ENCODE measurements around the gene FGF7.
A peak's percentile ranks its signal among the peaks of the same experiment; 100 is the strongest.
"Not testable (repeated sequence)": the region's sequence is repeated elsewhere in the genome, so short reads cannot be mapped to it uniquely, and the experiment has no call there.

Gene FGF7

DNA sequence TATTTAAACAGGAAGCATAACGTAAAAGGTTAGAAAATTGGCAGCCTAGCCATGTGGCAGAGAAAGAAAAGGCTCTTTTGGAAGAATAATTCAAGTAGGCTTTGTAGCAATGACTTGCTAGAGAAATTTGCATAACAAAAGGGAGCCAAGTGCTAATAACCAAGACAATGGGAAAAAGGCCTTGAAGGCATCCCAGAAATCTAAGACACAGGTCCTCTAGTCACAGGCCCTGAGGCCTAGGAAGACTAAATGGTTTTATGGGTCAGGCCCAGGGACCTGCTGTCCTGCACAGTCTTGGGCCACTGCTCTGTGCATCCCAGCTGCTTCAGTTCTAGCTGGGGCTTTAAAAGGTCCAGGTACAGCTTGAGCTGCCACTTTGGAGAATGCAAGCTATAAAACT lies 78.5 kb downstream of the FGF7 start:
- no peak overlapping the region for H2AFZ ChIP-seq (ENCODE audit: insufficient read depth, low read length, poor library complexity)
- no peak overlapping the region for H3K18ac ChIP-seq (ENCODE audit: low read length)

DNA sequence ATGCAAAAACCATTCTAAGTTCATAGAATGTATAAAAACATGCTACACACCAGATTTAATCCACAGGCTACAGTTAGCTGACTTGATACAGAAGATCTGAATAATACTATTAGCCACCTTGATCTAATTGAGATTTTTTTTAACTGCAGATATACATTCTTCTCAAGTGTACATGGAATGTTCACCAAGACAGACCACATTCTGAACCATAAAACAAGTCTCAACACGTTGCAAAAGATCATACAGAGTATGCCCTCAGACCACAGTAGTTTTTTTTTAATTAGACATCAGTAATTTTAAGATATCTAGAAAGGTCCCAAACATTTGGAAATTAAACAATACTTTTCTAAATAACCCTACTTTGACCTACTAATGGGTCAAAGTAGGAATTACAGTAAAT lies 83.3 kb downstream of the FGF7 start:
- no peak overlapping the region for H4K8ac ChIP-seq (ENCODE audit: low read depth, low read length)
- H2BK120ac ChIP-seq (ENCODE audit: insufficient read depth, low read length, poor library complexity) = no peak overlapping the region
- no peak overlapping the region for H4K12ac ChIP-seq (ENCODE audit: low read depth, low read length)
- no peak overlapping the region for H3K9ac ChIP-seq (ENCODE audit: low read length)
- H3K14ac ChIP-seq (ENCODE audit: low read length) = no peak overlapping the region
- H3K4me1 ChIP-seq (ENCODE audit: control insufficient read depth in 1 of 2, insufficient read depth in 2 of 2, low read length in 2 of 2) = no peaks in the 10 kb centered on the region
- H2BK12ac ChIP-seq (ENCODE audit: low read length) = no peak overlapping the region
- no peak overlapping the region for H3K4me3 ChIP-seq (ENCODE audit: low read depth, low read length)
- H3K18ac ChIP-seq (ENCODE audit: low read length) = no peak overlapping the region
- DNase-seq = peak in 1 of 2 donors; percentile 35
- H3K27ac ChIP-seq (ENCODE audit: low read depth, low read length) = no peak overlapping the region
- no peaks in the 10 kb centered on the region for H3K36me3 ChIP-seq (ENCODE audit: control insufficient read depth in 1 of 2, insufficient read depth in 2 of 2, low read length in 2 of 2)
- H3K4me2 ChIP-seq (ENCODE audit: low read length) = no peak overlapping the region
- no peak overlapping the region for H3K4ac ChIP-seq (ENCODE audit: low read depth, low read length)
- no CpG with 5 or more reads among the region's 1 CpG for WGBS (ENCODE audit: extremely low coverage, insufficient coverage, insufficient read length)
- H2AK5ac ChIP-seq (ENCODE audit: low read length) = no peak overlapping the region
- no peak overlapping the region for H4K91ac ChIP-seq (ENCODE audit: low read depth, low read length)
- H3K79me1 ChIP-seq (ENCODE audit: low read length) = no peaks in the 10 kb centered on the region
- H3K9me3 ChIP-seq (ENCODE audit: insufficient read depth, low read depth, low read length) = peaks cover 6% of the 10 kb centered on the region
- no peaks in the 10 kb centered on the region for H3K27me3 ChIP-seq (ENCODE audit: insufficient read depth, low read length)
- no peak overlapping the region for H2AFZ ChIP-seq (ENCODE audit: insufficient read depth, low read length, poor library complexity)
- H3K79me2 ChIP-seq (ENCODE audit: control insufficient read depth, insufficient read depth, low read length, poor library complexity) = no peaks in the 10 kb centered on the region
- no peak overlapping the region for H3K23ac ChIP-seq (ENCODE audit: low read length)
- no peak overlapping the region for H2BK5ac ChIP-seq (ENCODE audit: low read depth, low read length, poor library complexity)

More for the DNA sequence above, 78.5 kb downstream of the FGF7 start:
- Histone ChIP-seq H3K27ac (ENCODE audit: low read depth, low read length) (no peak overlapping the region), H2BK5ac (ENCODE audit: low read depth, low read length, poor library complexity) (no peak overlapping the region), H4K12ac (ENCODE audit: low read depth, low read length) (no peak overlapping the region), H4K91ac (ENCODE audit: low read depth, low read length) (no peak overlapping the region), H3K9me3 (ENCODE audit: insufficient read depth, low read depth, low read length) (peaks cover 6% of the 10 kb centered on the region), H3K4me2 (ENCODE audit: low read length) (no peak overlapping the region), H3K27me3 (ENCODE audit: insufficient read depth, low read length) (no peaks in the 10 kb centered on the region), H3K23ac (ENCODE audit: low read length) (no peak overlapping the region), H3K79me2 (ENCODE audit: control insufficient read depth, insufficient read depth, low read length, poor library complexity) (no peaks in the 10 kb centered on the region), H2BK120ac (ENCODE audit: insufficient read depth, low read length, poor library complexity) (no peak overlapping the region), H3K4me3 (ENCODE audit: low read depth, low read length) (no peak overlapping the region), H3K79me1 (ENCODE audit: low read length) (no peaks in the 10 kb centered on the region), H4K8ac (ENCODE audit: low read depth, low read length) (no peak overlapping the region), H2AK5ac (ENCODE audit: low read length) (no peak overlapping the region), H2BK12ac (ENCODE audit: low read length) (no peak overlapping the region), H3K4ac (ENCODE audit: low read depth, low read length) (no peak overlapping the region), H3K14ac (ENCODE audit: low read length) (no peak overlapping the region), H3K4me1 (ENCODE audit: control insufficient read depth in 1 of 2, insufficient read depth in 2 of 2, low read length in 2 of 2) (no peaks in the 10 kb centered on the region), H3K9ac (ENCODE audit: low read length) (no peak overlapping the region), H3K36me3 (ENCODE audit: control insufficient read depth in 1 of 2, insufficient read depth in 2 of 2, low read length in 2 of 2) (no peaks in the 10 kb centered on the region)
- WGBS (ENCODE audit: extremely low coverage, insufficient coverage, insufficient read length) = no CpG with 5 or more reads among the region's 1 CpG
- DNase-seq = no peak

- no peaks in the 10 kb centered on the region for H3K79me2 ChIP-seq (ENCODE audit: control insufficient read depth, insufficient read depth, low read length, poor library complexity)
- no peak overlapping the region for H4K91ac ChIP-seq (ENCODE audit: low read depth, low read length)
- no peak overlapping the region for H3K14ac ChIP-seq (ENCODE audit: low read length)
- WGBS (ENCODE audit: extremely low coverage, insufficient coverage, insufficient read length) = no CpG with 5 or more reads among the region's 3 CpGs
- H3K18ac ChIP-seq (ENCODE audit: low read length) = no peak overlapping the region
- no peak overlapping the region for H2BK120ac ChIP-seq (ENCODE audit: insufficient read depth, low read length, poor library complexity)
- no peaks in the 10 kb centered on the region for H3K36me3 ChIP-seq (ENCODE audit: control insufficient read depth in 1 of 2, insufficient read depth in 2 of 2, low read length in 2 of 2)
- no peak overlapping the region for H3K4ac ChIP-seq (ENCODE audit: low read depth, low read length)
- no peak overlapping the region for H2AK5ac ChIP-seq (ENCODE audit: low read length)
- no peak overlapping the region for H4K8ac ChIP-seq (ENCODE audit: low read depth, low read length)
- H3K79me1 ChIP-seq (ENCODE audit: low read length) = no peaks in the 10 kb centered on the region
- no peak for DNase-seq
- no peak overlapping the region for H2AFZ ChIP-seq (ENCODE audit: insufficient read depth, low read length, poor library complexity)
- no peak overlapping the region for H4K12ac ChIP-seq (ENCODE audit: low read depth, low read length)
- no peak overlapping the region for H3K23ac ChIP-seq (ENCODE audit: low read length)
- H2BK5ac ChIP-seq (ENCODE audit: low read depth, low read length, poor library complexity) = no peak overlapping the region
- H3K4me1 ChIP-seq (ENCODE audit: control insufficient read depth in 1 of 2, insufficient read depth in 2 of 2, low read length in 2 of 2) = no peaks in the 10 kb centered on the region
- no peak overlapping the region for H3K9ac ChIP-seq (ENCODE audit: low read length)
- H3K27ac ChIP-seq (ENCODE audit: low read depth, low read length) = no peak overlapping the region
- H2BK12ac ChIP-seq (ENCODE audit: low read length) = no peak overlapping the region
- H3K4me2 ChIP-seq (ENCODE audit: low read length) = no peak overlapping the region
- H3K27me3 ChIP-seq (ENCODE audit: insufficient read depth, low read length) = no peaks in the 10 kb centered on the region
- no peaks in the 10 kb centered on the region for H3K9me3 ChIP-seq (ENCODE audit: insufficient read depth, low read depth, low read length)
- no peak overlapping the region for H3K4me3 ChIP-seq (ENCODE audit: low read depth, low read length)
Observed at GRCh38 chr15:49507261-49507660, 84.2 kb downstream of the FGF7 start.

- not testable (repeated sequence) for H2BK5ac ChIP-seq (ENCODE audit: low read depth, low read length, poor library complexity); H3K14ac ChIP-seq (ENCODE audit: low read length); H3K4me3 ChIP-seq (ENCODE audit: low read depth, low read length); H2BK120ac ChIP-seq (ENCODE audit: insufficient read depth, low read length, poor library complexity); H3K9ac ChIP-seq (ENCODE audit: low read length); H2AFZ ChIP-seq (ENCODE audit: insufficient read depth, low read length, poor library complexity); H4K12ac ChIP-seq (ENCODE audit: low read depth, low read length); H3K79me1 ChIP-seq (ENCODE audit: low read length); H3K79me2 ChIP-seq (ENCODE audit: control insufficient read depth, insufficient read depth, low read length, poor library complexity); H3K23ac ChIP-seq (ENCODE audit: low read length); H4K8ac ChIP-seq (ENCODE audit: low read depth, low read length); H3K9me3 ChIP-seq (ENCODE audit: insufficient read depth, low read depth, low read length); H3K4me2 ChIP-seq (ENCODE audit: low read length); H3K27ac ChIP-seq (ENCODE audit: low read depth, low read length); H3K18ac ChIP-seq (ENCODE audit: low read length); H4K91ac ChIP-seq (ENCODE audit: low read depth, low read length); H2AK5ac ChIP-seq (ENCODE audit: low read length); H3K27me3 ChIP-seq (ENCODE audit: insufficient read depth, low read length); H3K36me3 ChIP-seq (ENCODE audit: control insufficient read depth in 1 of 2, insufficient read depth in 2 of 2, low read length in 2 of 2); H2BK12ac ChIP-seq (ENCODE audit: low read length); H3K4ac ChIP-seq (ENCODE audit: low read depth, low read length); H3K4me1 ChIP-seq (ENCODE audit: control insufficient read depth in 1 of 2, insufficient read depth in 2 of 2, low read length in 2 of 2); DNase-seq
- WGBS (ENCODE audit: extremely low coverage, insufficient coverage, insufficient read length) = no CpG with 5 or more reads among the region's 4 CpGs
Observed at GRCh38 chr15:49512739-49513138, 89.7 kb downstream of the FGF7 start.
